Measurements from ENCODE around the gene ABHD17C. TPM values are rescaled to one million over a fixed set of nuclear protein-coding genes. Genes with fewer than 3 reads are reported as not detected.
A peak's percentile ranks its signal among the peaks of the same experiment; 100 is the strongest.

Gene ABHD17C
- total and polyA plus RNA-seq, 2 of the 8 experiments (the other 6 are each of a cell fraction or from before 2014, with no cell fraction given) = 20.2 to 29.8 TPM

- H3K9me3 ChIP-seq (ENCODE audit: insufficient read depth in 2 of 2, low read depth in 1 of 2, low read length in 1 of 2) = no peaks in the 10 kb centered on the region
- H2AK5ac ChIP-seq (ENCODE audit: low read depth, low read length) = no peak overlapping the region
- H3K36me3 ChIP-seq (ENCODE audit: control insufficient read depth in 2 of 4, insufficient read depth in 4 of 4, low read length in 3 of 4) = no peaks in the 10 kb centered on the region
- H3K27ac ChIP-seq (ENCODE audit: low read depth, low read length) = no peak overlapping the region
- H3K23ac ChIP-seq (ENCODE audit: insufficient read length) = no peak overlapping the region
- peak overlapping the region; percentile 28 to 63 (median 46); a peak in 7 of 8 replicates for H3K4me3 ChIP-seq (ENCODE audit: extremely low read depth in 1 of 4, insufficient read depth in 2 of 4, low read depth in 3 of 4, low read length in 4 of 4)
- H2AFZ ChIP-seq (ENCODE audit: low read length) = peak overlapping the region; percentile 11; the same call in 1 of the 2 replicates
- H2BK120ac ChIP-seq (replicated peaks; ENCODE audit: low read depth, low read length) = no peak overlapping the region
- H3K23me2 ChIP-seq (ENCODE audit: low read depth, low read length) = peaks cover 15% of the 10 kb centered on the region
- H3K79me2 ChIP-seq (ENCODE audit: control insufficient read depth in 1 of 2, insufficient read depth in 2 of 2, low read length in 2 of 2) = no peaks in the 10 kb centered on the region
- H2BK20ac ChIP-seq (ENCODE audit: low read length) = no peak overlapping the region
- no peak overlapping the region for H2BK12ac ChIP-seq (ENCODE audit: low read depth, low read length)
- no peak overlapping the region for H3K9ac ChIP-seq (replicated peaks in 1 of 4; ENCODE audit: extremely low read depth in 1 of 4, low read depth in 3 of 4, low read length in 3 of 4)
- no peak overlapping the region for H4K91ac ChIP-seq (replicated peaks; ENCODE audit: insufficient read length, low read length)
- H3K4ac ChIP-seq (replicated peaks; ENCODE audit: insufficient read length, low read depth, low read length) = no peak overlapping the region
- no peaks in the 10 kb centered on the region for H3K79me1 ChIP-seq (ENCODE audit: low read depth, low read length)
- CTCF ChIA-PET (ENCODE audit: partially characterized antibody) = interaction anchor here (0.7 to 8.3 kb wide), 53 partner anchors 9 to 485 kb away, joined by 3 to 133 read pairs (median 5); no protein-coding TSS in a partner anchor
- peak overlapping the region; percentile 98 to 99 for H3K4me2 ChIP-seq (ENCODE audit: insufficient read depth in 1 of 2, low read depth in 2 of 2, low read length in 2 of 2)
- peaks cover 0 to 5% of the 10 kb centered on the region in 2 experiments for H4K20me1 ChIP-seq (replicated peaks in 1 of 2; ENCODE audit: control insufficient read depth in 1 of 2, insufficient read depth in 2 of 2, low read length in 2 of 2)
- FAIRE-seq (no peak), DNase-seq (ENCODE audit: low read depth in 1 of 2, low spot score in 2 of 2) (peak; percentile 23 to 91)
- H3K14ac ChIP-seq (ENCODE audit: insufficient read length) = no peak overlapping the region
- no peak overlapping the region for H2BK5ac ChIP-seq (ENCODE audit: low read depth, low read length)
- no peak overlapping the region for H4K5ac ChIP-seq (ENCODE audit: insufficient read length, low read depth, low read length)
- peaks cover 0 to 7% (median 4%) of the 10 kb centered on the region in 4 experiments; a peak in 5 of 7 replicates for H3K4me1 ChIP-seq (replicated peaks in 1 of 4; ENCODE audit: control insufficient read depth in 3 of 4, insufficient read depth in 4 of 4, low read length in 3 of 4)
- no peak overlapping the region for H3K18ac ChIP-seq (ENCODE audit: extremely low read depth, low read length)
- H3K56ac ChIP-seq (replicated peaks; ENCODE audit: insufficient read length, low read depth, low read length) = no peak overlapping the region
- H2BK15ac ChIP-seq (ENCODE audit: low read length) = no peak overlapping the region
- WGBS, 2 experiments (ENCODE audit: extremely low coverage in 1 of 2, insufficient coverage in 1 of 2, insufficient read length in 1 of 2, insufficient replicate concordance in 2 of 2, low coverage in 1 of 2, low lambda C conversion rate in 2 of 2, missing lambda C conversion rate in 1 of 2) = 5% methylated on average over 39 of the region's 40 CpGs; no CpG with 5 or more reads in 1 of the 2 experiments
- peak overlapping the region; percentile 58; the same call in 1 of the 2 replicates for H4K8ac ChIP-seq (ENCODE audit: extremely low read depth, insufficient read depth, low read length)
- peaks cover 4 to 43% (median 33%) of the 10 kb centered on the region in 4 experiments for H3K27me3 ChIP-seq (replicated peaks in 1 of 4; ENCODE audit: control insufficient read depth in 3 of 4, extremely low read depth in 1 of 4, insufficient read depth in 3 of 4, low read length in 3 of 4)
- POLR2A ChIA-PET (ENCODE audit: partially characterized antibody) = interaction anchor here (0.9 to 1.6 kb wide), 5 partner anchors 26 to 218 kb away, joined by 3 to 8 read pairs (median 4); partner anchors contain the start of gene ABHD17C
- TF ChIP-seq TEAD4 (IDR thresholded peaks at IDR 0.05; ENCODE audit: low read depth, low read length) (no peak), SP1 (IDR thresholded peaks at IDR 0.05; ENCODE audit: low read depth, low read length) (no peak), EGR1 (IDR thresholded peaks at IDR 0.05; ENCODE audit: borderline replicate concordance, low read depth, low read length) (no peak), RAD21 (IDR thresholded peaks at IDR 0.05 in 1 of 2, conservative IDR thresholded peaks at IDR 0.05 in 1 of 2; ENCODE audit: low read depth in 2 of 2, low read length in 2 of 2) (peak in 1 of 2 experiments; percentile 34; a peak in 3 of 4 replicates)
Measured at GRCh38 chr15:80780416-80781221, 85.5 kb downstream of the ABHD17C start.

Measured in H1 (cell line).